Measurements from ENCODE around the gene PNMT.
A peak's percentile ranks its signal among the peaks of the same experiment; 100 is the strongest.
"Not testable (repeated sequence)": the region's sequence is repeated elsewhere in the genome, so short reads cannot be mapped to it uniquely, and the experiment has no call there.

PNMT gene

DNA sequence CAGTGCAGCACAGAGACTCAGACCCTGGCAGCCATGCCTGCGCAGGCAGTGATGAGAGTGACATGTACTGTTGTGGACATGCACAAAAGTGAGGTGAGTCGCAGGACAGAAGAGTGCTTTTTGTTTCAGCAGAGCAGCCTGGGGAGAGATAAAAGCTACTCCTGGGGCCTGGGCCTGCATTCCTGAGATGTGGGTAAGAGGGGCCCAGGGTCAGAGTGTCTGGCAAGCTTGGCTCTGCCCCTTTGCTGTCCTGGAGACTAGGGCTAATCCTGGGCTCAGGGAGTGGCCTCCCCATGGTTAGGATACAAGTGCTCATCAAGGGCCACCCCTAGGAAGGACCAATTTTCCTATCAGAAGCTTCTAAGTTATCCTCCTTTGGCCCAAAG, 26.8 kb downstream of the PNMT start:
- no peak for DNase-seq (ENCODE audit: low read depth)
- TF ChIP-seq CTCF (IDR thresholded peaks at IDR 0.05; ENCODE audit: low read depth, low read length, missing control alignments) = no peak
- H3K4me3 ChIP-seq (ENCODE audit: low read depth, low read length) = no peak overlapping the region
- in situ Hi-C loops (cut with HindIII; ENCODE audit: low sequenced_read_pairs) = no loop called here

- in situ Hi-C loops (cut with HindIII; ENCODE audit: low sequenced_read_pairs) = no loop called here
Measured at GRCh38 chr17:39696731-39697130, 28.5 kb downstream of the PNMT start.

DNA sequence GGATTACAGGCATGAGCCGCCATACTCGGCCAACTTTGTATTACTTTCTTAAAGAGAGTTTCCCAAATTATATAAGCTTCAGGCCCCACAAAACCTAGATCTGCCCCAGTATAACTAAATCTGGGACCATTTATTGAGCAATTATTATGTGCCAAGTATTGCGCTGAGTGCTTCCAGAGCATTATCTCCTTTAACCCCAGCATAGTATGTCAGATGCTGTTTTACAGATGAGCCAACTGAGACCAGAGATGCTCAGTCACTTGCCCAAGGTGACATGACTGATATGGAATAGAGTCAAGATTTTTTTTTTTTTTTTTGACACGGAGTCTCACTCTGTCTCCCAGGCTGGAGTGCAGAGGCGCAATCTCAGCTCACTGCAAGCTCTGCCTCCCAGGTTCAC, 29.7 kb downstream of the PNMT start:
- in situ Hi-C loops (cut with HindIII; ENCODE audit: low sequenced_read_pairs) = no loop called here
- DNase-seq (ENCODE audit: low read depth) = no peak
- no peak for TF ChIP-seq CTCF (IDR thresholded peaks at IDR 0.05; ENCODE audit: low read depth, low read length, missing control alignments)
- no peak overlapping the region for H3K4me3 ChIP-seq (ENCODE audit: low read depth, low read length)

More at GRCh38 chr17:39696731-39697130, 28.5 kb downstream of the PNMT start:
- no peak overlapping the region for H3K4me3 ChIP-seq (ENCODE audit: low read depth, low read length)
- no peak for TF ChIP-seq CTCF (IDR thresholded peaks at IDR 0.05; ENCODE audit: low read depth, low read length, missing control alignments)
- DNase-seq (ENCODE audit: low read depth) = no peak

- peak overlapping the region; percentile 85 for H3K4me3 ChIP-seq (ENCODE audit: low read depth, low read length)
- in situ Hi-C loops (cut with HindIII; ENCODE audit: low sequenced_read_pairs); DNase-seq (ENCODE audit: low read depth): not testable (repeated sequence)
Measured at GRCh38 chr17:39699157-39699817, 31.0 kb downstream of the PNMT start.

DNA sequence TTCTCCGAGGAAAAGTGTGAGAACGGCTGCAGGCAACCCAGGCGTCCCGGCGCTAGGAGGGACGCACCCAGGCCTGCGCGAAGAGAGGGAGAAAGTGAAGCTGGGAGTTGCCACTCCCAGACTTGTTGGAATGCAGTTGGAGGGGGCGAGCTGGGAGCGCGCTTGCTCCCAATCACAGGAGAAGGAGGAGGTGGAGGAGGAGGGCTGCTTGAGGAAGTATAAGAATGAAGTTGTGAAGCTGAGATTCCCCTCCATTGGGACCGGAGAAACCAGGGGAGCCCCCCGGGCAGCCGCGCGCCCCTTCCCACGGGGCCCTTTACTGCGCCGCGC, 31.5 kb downstream of the PNMT start, which contains the start of gene ERBB2:
Gene ERBB2, plus strand, starts transcription at position 247 of the 330 bp plus-strand sequence. CDS start 175 bp downstream, outside the sequence.
- H3K4me3 ChIP-seq (ENCODE audit: low read depth, low read length) = peak within 1 kb of the TSS; percentile 85
- peak; percentile 47 for DNase-seq (ENCODE audit: low read depth)
- in situ Hi-C loops (cut with HindIII; ENCODE audit: low sequenced_read_pairs) = no loop called here
- TF ChIP-seq CTCF (IDR thresholded peaks at IDR 0.05; ENCODE audit: low read depth, low read length, missing control alignments) = no peak

DNA sequence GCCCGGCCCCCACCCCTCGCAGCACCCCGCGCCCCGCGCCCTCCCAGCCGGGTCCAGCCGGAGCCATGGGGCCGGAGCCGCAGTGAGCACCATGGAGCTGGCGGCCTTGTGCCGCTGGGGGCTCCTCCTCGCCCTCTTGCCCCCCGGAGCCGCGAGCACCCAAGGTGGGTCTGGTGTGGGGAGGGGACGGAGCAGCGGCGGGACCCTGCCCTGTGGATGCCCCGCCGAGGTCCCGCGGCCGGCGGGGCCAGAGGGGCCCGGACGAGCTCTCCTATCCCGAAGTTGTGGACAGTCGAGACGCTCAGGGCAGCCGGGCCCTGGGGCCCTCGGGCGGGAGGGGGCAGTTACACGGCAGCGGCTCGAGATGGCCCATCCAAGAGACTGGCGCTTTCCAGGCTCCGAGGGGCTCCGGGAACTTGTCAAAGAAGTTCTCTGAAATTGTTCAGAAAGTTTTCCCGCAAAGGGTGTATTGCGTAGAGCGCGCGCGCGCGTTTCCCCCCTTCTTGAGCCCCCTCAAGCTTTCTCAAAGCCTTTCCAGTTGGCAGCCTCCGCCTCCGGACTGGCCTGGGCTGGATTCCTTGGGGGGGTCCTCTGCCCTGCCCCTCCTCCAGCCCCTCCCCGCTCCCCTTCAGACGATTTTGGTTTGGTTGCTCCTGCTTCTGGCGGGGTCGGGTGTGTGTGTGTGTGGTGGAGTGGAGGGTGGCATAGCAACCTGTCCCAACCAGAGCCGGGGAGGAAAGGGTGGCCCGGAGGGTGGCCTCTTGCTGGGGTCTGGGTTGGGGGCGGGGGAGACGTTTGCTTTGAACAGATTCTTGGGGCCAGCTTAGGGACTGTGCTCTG, 32.1 kb downstream of the PNMT start:
- no peak for DNase-seq (ENCODE audit: low read depth)
- no peak for TF ChIP-seq CTCF (IDR thresholded peaks at IDR 0.05; ENCODE audit: low read depth, low read length, missing control alignments)
- in situ Hi-C loops (cut with HindIII; ENCODE audit: low sequenced_read_pairs) = no loop called here
- H3K4me3 ChIP-seq (ENCODE audit: low read depth, low read length) = peak overlapping the region; percentile 85

Measured in astrocyte of the cerebellum (primary cell).